Inflammatory macrophage treated with lipopolysaccharide for 1 hour (primary cell): ENCODE data around the gene ZFP36L2.
A peak's percentile ranks its signal among the peaks of the same experiment; 100 is the strongest.
"Not testable (repeated sequence)": the region's sequence is repeated elsewhere in the genome, so short reads cannot be mapped to it uniquely, and the experiment has no call there.

Source experiments
- DNase-seq, 2 donors: peaks; one replicate each; pipeline ENCODE4 v3.0.0-alpha.2; 2020 to 2022

The ZFP36L2 gene

GRCh38 chr2:43206602-43207001 is 19.8 kb downstream of the ZFP36L2 start:
- DNase-seq: no peak

DNA sequence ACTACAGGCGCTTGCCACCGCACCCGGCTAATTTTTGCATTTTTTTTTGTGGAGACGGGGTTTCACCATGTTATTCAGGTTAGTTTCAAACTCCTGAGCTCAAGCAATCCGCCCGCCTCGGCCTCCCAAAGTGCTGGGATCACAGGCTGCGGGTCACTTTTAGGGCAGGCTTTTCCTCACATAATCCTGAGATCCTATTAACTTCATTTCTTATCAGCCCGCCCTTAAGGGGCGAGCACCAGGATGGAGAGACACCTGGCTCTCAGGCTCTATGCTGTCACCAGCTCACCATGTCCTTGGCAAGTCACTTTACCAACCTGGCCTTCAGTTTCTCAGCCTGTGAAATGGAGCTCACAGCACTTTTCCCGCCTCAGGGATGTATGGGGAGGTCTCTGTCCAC is 23.0 kb downstream of the ZFP36L2 start:
- no peak for DNase-seq

DNA sequence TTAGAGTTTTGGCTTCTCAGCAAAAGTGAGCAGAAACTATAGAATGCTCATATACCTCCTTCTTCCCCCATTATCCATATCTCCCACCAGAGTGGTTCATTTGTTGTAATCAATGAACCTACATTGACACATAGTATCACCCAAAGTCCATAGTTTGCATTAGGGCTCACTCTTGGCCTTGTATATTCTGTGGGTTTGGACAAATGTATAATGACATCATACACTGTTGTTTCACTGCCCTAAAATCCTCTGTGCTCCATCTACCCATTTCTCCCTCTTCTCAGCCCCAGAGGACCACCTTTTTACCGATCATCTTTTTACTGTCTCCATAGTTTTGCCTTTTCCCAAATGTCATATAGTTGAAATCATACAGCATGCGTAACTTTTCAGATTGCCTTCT is 24.1 kb downstream of the ZFP36L2 start:
- DNase-seq: no peak

DNA sequence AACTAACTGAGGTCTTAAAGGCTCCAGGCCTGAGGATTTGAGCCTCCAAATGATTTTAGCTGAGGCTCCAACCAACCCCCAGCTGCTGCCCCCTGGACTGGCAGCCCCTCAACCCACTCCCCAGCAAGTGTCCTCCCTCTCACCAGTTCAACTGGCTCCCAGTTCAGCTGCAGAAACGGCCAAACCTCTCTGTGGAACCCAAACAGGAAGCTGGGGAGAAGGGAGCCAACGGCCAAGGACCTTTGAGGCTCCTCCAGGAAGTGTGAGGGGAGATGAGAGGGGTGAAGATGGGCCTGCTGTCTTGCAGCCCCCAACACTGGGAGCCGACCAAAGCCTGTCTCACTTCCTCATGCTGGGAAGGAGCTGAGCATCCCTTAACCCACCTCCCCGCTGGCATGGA is 24.9 kb downstream of the ZFP36L2 start:
- no peak for DNase-seq

- DNase-seq: no peak
Observed at GRCh38 chr2:43201016-43201415, 25.4 kb downstream of the ZFP36L2 start.

DNA sequence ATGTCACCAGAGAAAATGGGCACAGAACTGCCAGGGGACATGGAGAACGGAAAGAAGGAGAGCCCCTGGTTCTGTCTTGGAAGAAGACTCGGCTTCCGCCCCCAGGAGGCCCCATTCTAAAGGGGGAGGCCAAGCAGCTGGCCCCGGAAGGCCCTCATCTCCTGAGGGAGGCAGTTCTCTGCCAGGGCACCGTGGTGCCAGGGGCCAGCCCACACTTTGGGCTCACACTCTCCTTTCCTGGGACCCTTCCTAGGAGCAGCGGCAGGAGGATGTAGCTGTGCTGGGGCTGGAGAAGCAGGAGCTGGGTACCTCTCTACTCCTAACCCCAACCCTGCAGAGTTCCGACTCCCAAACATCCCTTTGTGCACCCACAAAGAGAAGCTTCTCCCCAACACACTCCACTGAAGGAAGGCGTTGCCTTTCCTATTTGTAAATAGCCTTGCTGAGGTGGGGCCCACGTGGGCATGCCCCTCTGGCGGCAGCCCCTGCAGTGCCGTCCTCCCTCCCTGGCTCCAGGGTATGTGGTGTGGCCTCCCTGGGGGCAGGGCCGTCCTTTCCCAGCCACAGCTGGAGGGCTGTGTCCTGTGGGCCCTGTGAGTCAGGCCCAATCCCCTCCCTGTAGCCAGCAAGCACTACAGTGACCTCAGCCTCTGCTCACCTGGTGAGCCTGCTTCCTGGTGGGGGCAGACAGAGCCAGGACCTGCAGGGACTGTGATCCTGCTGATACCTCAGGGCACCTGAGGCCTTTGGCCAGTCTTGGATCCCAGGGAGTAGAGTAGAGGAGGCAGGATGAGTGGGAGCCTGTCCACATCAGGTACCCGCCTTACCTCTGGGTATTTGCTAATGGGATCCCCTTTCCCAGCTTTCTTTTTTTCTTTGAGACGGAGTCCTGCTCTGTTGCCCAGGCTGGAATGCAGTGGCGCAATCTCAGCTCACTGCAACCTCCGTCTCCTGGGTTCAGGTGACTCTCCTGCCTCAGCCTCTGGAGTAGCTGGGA is 26.6 kb downstream of the ZFP36L2 start:
- DNase-seq: no peak

GRCh38 chr2:43198263-43198662 is 28.1 kb downstream of the ZFP36L2 start:
- DNase-seq: no peak

- no peak for DNase-seq
Observed at GRCh38 chr2:43197588-43197896, 28.9 kb downstream of the ZFP36L2 start.

DNA sequence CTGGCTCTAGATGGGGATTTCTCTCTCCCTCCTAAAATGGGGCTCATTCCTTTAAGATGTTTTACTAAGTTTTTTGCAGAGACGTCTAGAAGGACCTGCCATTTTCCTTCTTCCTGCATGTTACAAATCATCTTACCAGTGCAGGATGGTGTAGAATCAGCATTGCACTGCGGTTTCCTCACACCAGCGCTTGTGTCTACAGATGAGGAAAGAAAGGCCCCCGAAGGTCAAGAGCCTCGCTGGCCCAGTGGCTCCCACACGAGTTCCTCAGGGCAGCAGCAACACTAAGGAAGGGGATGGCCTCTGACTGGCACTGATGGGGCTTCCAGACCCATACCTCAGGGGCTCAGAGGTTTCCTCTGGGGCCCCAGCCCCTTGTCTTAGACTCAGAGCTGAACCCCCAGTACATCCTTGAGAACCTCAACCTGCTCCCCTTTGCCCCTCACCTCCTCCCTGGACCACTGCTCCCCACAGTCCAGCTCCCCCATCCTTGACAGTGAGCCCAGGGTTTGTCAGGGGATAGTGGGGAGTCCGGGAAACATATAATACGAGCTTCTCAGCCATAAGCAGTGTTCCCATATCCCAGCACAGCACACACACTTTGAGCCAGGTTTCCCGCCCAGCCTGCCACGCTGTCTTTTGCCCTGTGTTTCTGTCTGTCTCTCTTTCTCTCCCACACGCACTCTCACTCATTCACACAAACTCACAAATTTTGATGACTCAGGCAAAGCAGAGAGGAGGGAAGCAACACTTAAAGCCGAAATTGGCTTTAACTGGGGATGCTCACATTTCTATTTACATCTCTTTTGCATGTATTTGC is 29.4 kb downstream of the ZFP36L2 start:
- DNase-seq: peak; percentile 33 to 60

GRCh38 chr2:43194121-43194869 is 32.1 kb downstream of the ZFP36L2 start:
- DNase-seq: no peak

- no peak for DNase-seq
Observed at GRCh38 chr2:43193652-43194120, 32.7 kb downstream of the ZFP36L2 start.

- no peak for DNase-seq
Observed at GRCh38 chr2:43192744-43193651, 33.4 kb downstream of the ZFP36L2 start.

- DNase-seq: no peak
Observed at GRCh38 chr2:43191947-43192516, 34.4 kb downstream of the ZFP36L2 start.

GRCh38 chr2:43190311-43191052 is 35.9 kb downstream of the ZFP36L2 start:
- no peak for DNase-seq

GRCh38 chr2:43189861-43190260 is 36.5 kb downstream of the ZFP36L2 start:
- not testable (repeated sequence) for DNase-seq

DNA sequence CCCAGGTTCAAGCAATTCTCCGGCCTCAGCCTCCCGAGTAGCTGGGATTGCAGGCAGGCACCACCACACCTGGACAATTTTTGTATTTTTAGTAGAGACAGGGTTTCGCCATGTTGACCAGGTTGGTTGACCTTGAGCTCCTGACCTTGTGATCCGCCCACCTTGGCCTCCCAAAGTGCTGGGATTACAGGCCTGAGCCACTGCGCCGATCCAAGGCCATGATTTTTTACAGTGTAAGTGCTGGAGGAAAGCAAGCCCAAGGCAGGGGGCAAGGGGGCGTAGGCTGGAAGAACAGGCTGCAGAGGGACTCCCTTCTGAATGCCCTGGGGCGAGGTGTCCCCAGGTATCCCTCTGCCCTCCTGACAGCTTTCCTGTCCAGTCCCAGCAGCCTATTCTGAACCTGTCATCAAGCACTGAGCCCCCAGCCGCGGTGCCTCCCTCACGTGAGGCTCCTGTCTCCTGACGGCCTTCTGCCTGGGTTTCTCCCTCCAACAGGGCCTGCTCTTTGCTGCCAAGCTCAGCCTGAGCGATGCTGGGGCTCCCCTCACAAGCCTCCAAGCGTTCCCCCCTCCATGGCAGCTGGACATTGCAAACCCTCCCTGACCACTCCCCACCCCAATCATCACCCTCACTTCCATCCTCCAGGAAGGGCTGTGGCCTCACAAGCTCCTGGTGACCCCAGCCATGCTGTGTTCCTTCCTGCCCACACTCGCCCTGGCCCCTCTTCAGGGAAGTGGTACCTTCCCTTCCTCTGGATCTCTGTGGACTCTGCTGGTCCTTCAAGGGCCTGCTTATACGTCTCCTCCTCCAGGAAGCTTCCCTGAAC is 37.6 kb downstream of the ZFP36L2 start:
- DNase-seq: no peak

DNA sequence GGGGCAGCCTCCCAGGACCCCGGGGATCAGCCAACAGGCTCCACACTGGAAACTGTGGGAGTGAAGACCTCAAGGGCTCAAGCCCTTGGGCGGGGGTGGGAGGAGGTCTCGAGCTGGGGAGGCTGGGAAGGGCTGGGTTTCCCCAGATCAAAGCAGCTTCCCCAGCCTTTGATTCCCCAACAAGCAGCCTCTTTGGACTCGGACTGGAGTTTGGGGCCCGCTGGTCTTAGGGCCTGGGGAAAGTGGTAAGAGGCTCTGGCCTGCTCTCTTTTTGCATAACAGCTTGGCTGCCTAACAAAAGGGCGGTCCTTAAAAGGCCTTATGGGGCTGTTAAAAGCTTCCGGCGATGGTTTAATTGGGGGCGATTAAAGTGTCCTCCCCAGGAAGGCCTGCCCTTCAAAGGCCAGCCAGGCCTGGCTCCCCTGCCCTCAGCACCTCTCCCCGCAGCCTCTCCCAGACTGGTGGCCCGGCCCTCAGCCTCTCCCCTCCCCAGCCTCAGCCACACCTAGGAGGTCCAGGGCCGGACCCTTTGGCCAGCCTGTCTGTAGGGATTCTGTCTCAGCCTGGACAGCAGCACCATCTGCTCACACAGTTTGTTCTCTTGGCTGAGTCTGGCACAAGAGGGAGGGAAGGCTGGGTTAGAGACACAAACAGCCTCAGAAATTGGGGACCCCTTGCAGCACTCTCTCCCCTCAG is 39.6 kb downstream of the ZFP36L2 start:
- no peak for DNase-seq

GRCh38 chr2:43186321-43186678 is 40.1 kb downstream of the ZFP36L2 start:
- no peak for DNase-seq

- no peak for DNase-seq
Observed at GRCh38 chr2:43185146-43185545, 41.3 kb downstream of the ZFP36L2 start.
